Ectodermal cell (in vitro differentiated cells): Measurements from ENCODE around the gene FMO1.
A peak's percentile ranks its signal among the peaks of the same experiment; 100 is the strongest.
"Not testable (repeated sequence)": the region's sequence is repeated elsewhere in the genome, so short reads cannot be mapped to it uniquely, and the experiment has no call there.

ENCODE experiments used
- H3K27ac ChIP-seq: 2 replicates; pipeline ENCODE4 v1.7.0; 2013; ENCODE audit warnings: mild to moderate bottlenecking, low read depth, low read length; ENCODE audit not compliant: insufficient read depth, poor library complexity, severe bottlenecking
- H3K27me3 ChIP-seq: 2 replicates; pipeline ENCODE4 v1.7.0; 2013; ENCODE audit warnings: mild to moderate bottlenecking, low read length; ENCODE audit not compliant: insufficient read depth, control insufficient read depth, poor library complexity, severe bottlenecking
- H3K36me3 ChIP-seq: one replicate; pipeline ENCODE4 v1.7.0; 2013; ENCODE audit warnings: low read length; ENCODE audit not compliant: control insufficient read depth, insufficient read depth
- H3K4me1 ChIP-seq: one replicate; pipeline ENCODE4 v1.7.0; 2013; ENCODE audit warnings: low read length; ENCODE audit not compliant: control insufficient read depth, insufficient read depth
- H3K4me3 ChIP-seq: 2 replicates; pipeline ENCODE4 v1.7.0; 2013; ENCODE audit warnings: low read depth, low read length, control low read depth; ENCODE audit not compliant: insufficient read depth
- H3K9me3 ChIP-seq: 2 replicates; pipeline ENCODE4 v1.7.0; 2013; ENCODE audit warnings: mild to moderate bottlenecking, low read length, moderate library complexity; ENCODE audit not compliant: control insufficient read depth
- WGBS, 2 experiments: methylation state at CpG; one replicate each; pipeline ENCODE4 v1.1.7; 2013; ENCODE audit warnings: missing lambda C conversion rate in 2 of 2; 5-methylcytosine and 5-hydroxymethylcytosine counted together

Gene FMO1

GRCh38 chr1:171217658-171218443 lies 30.4 kb upstream of the FMO1 start:
- no peak overlapping the region for H3K4me3 ChIP-seq
- peaks cover 14% of the 10 kb centered on the region for H3K4me1 ChIP-seq
- 95 to 96% methylated on average over 9 of the region's 9 CpGs for WGBS, 2 experiments
- no peak overlapping the region for H3K27ac ChIP-seq
- no peaks in the 10 kb centered on the region for H3K27me3 ChIP-seq
- H3K9me3 ChIP-seq: no peaks in the 10 kb centered on the region
- H3K36me3 ChIP-seq: no peaks in the 10 kb centered on the region

GRCh38 chr1:171218661-171219060 lies 29.6 kb upstream of the FMO1 start:
- no peaks in the 10 kb centered on the region for H3K27me3 ChIP-seq
- no peak overlapping the region for H3K4me3 ChIP-seq
- WGBS, 2 experiments: 89 to 100% methylated on average over 1 of the region's 1 CpG
- H3K4me1 ChIP-seq: peaks cover 13% of the 10 kb centered on the region
- no peaks in the 10 kb centered on the region for H3K36me3 ChIP-seq
- no peaks in the 10 kb centered on the region for H3K9me3 ChIP-seq
- H3K27ac ChIP-seq: no peak overlapping the region

GRCh38 chr1:171219346-171220080 lies 28.8 kb upstream of the FMO1 start:
- H3K27ac ChIP-seq: peak overlapping the region; percentile 95

GRCh38 chr1:171220081-171220420 lies 28.2 kb upstream of the FMO1 start:
- WGBS, 2 experiments: 0% methylated on average over 2 of the region's 2 CpGs

More at GRCh38 chr1:171219346-171220080, 28.8 kb upstream of the FMO1 start:
- H3K27me3 ChIP-seq: no peaks in the 10 kb centered on the region
- 0 to 10% methylated on average over 2 of the region's 2 CpGs for WGBS, 2 experiments
- H3K9me3 ChIP-seq: no peaks in the 10 kb centered on the region
- H3K4me3 ChIP-seq: no peak overlapping the region
- peaks cover 13% of the 10 kb centered on the region for H3K4me1 ChIP-seq
- H3K36me3 ChIP-seq: no peaks in the 10 kb centered on the region

GRCh38 chr1:171220581-171221054 lies 27.7 kb upstream of the FMO1 start:
- H3K4me1 ChIP-seq: peaks cover 13% of the 10 kb centered on the region
- H3K27ac ChIP-seq: peak overlapping the region; percentile 95
- no peaks in the 10 kb centered on the region for H3K36me3 ChIP-seq
- no peaks in the 10 kb centered on the region for H3K27me3 ChIP-seq
- no peak overlapping the region for H3K4me3 ChIP-seq
- WGBS, 2 experiments: 0% methylated on average over 9 to 11 of the region's 11 CpGs
- no peaks in the 10 kb centered on the region for H3K9me3 ChIP-seq

More at GRCh38 chr1:171220081-171220420, 28.2 kb upstream of the FMO1 start:
- Histone ChIP-seq H3K9me3 (no peaks in the 10 kb centered on the region), H3K27me3 (no peaks in the 10 kb centered on the region), H3K4me1 (peaks cover 13% of the 10 kb centered on the region), H3K36me3 (no peaks in the 10 kb centered on the region), H3K27ac (peak overlapping the region; percentile 95), H3K4me3 (no peak overlapping the region)

- H3K36me3 ChIP-seq: no peaks in the 10 kb centered on the region
- no peaks in the 10 kb centered on the region for H3K9me3 ChIP-seq
- H3K27me3 ChIP-seq: no peaks in the 10 kb centered on the region
- 86 to 87% methylated on average over 5 of the region's 5 CpGs for WGBS, 2 experiments
- H3K27ac ChIP-seq: no peak overlapping the region
- no peak overlapping the region for H3K4me3 ChIP-seq
- H3K4me1 ChIP-seq: peaks cover 13% of the 10 kb centered on the region
Measured at GRCh38 chr1:171221665-171222591, 26.4 kb upstream of the FMO1 start.

GRCh38 chr1:171222936-171223335 lies 25.4 kb upstream of the FMO1 start:
- Histone ChIP-seq H3K4me3 (no peak overlapping the region), H3K27ac (no peak overlapping the region), H3K36me3 (no peaks in the 10 kb centered on the region), H3K27me3 (no peaks in the 10 kb centered on the region), H3K9me3 (no peaks in the 10 kb centered on the region), H3K4me1 (peaks cover 13% of the 10 kb centered on the region)
- WGBS, 2 experiments: 90 to 93% methylated on average over 5 of the region's 5 CpGs

- H3K4me3 ChIP-seq, H3K27ac ChIP-seq: not testable (repeated sequence)
- 92 to 93% methylated on average over 4 of the region's 4 CpGs for WGBS, 2 experiments
Measured at GRCh38 chr1:171224257-171224656, 24.0 kb upstream of the FMO1 start.

GRCh38 chr1:171226747-171227370 lies 21.4 kb upstream of the FMO1 start:
- Histone ChIP-seq H3K4me1 (peaks cover 2% of the 10 kb centered on the region), H3K36me3 (no peaks in the 10 kb centered on the region), H3K27me3 (no peaks in the 10 kb centered on the region), H3K27ac (no peak overlapping the region), H3K9me3 (no peaks in the 10 kb centered on the region), H3K4me3 (no peak overlapping the region)
- WGBS, 2 experiments: 74 to 100% methylated on average over 1 of the region's 1 CpG

More at GRCh38 chr1:171224257-171224656, 24.0 kb upstream of the FMO1 start:
- H3K9me3 ChIP-seq, H3K36me3 ChIP-seq, H3K27me3 ChIP-seq: not testable (repeated sequence)
- H3K4me1 ChIP-seq: peaks cover 12% of the 10 kb centered on the region
